Measurements from ENCODE around the gene SUSD5. TPM values are rescaled to one million over a fixed set of nuclear protein-coding genes. Genes with fewer than 3 reads are reported as not detected.

The SUSD5 gene
- total RNA-seq, 8 experiments from 2014 or later, result 0.20 to 14.0 (median 0.77) TPM

Other genes starting within 250 kb of the SUSD5 start
- gene GLB1, start 121.7 kb downstream of the SUSD5 start, total RNA-seq, result 10 to 100 TPM; 21.5 to 86.0 (median 33.6) TPM
- gene TMPPE, start 121.7 kb downstream of the SUSD5 start, total RNA-seq, result 1 to 10 TPM; 2.3 to 8.6 (median 3.9) TPM
- gene CRTAP, start 104.8 kb downstream of the SUSD5 start, total RNA-seq, result 100 to 1,000 TPM in 3 of 8 experiments, 10 to 100 TPM in 5; 14.2 to 197 (median 36.2) TPM
- gene FBXL2, start 58.6 kb upstream of the SUSD5 start, total RNA-seq, result 10 to 100 TPM in 7 of 8 experiments, 1 to 10 TPM in 1; 8.9 to 33.8 (median 14.0) TPM
- gene UBP1, start 221.6 kb upstream of the SUSD5 start, total RNA-seq, result 10 to 100 TPM; 17.3 to 99.5 (median 35.4) TPM